ENCODE measurements around the gene USF2.

DNA sequence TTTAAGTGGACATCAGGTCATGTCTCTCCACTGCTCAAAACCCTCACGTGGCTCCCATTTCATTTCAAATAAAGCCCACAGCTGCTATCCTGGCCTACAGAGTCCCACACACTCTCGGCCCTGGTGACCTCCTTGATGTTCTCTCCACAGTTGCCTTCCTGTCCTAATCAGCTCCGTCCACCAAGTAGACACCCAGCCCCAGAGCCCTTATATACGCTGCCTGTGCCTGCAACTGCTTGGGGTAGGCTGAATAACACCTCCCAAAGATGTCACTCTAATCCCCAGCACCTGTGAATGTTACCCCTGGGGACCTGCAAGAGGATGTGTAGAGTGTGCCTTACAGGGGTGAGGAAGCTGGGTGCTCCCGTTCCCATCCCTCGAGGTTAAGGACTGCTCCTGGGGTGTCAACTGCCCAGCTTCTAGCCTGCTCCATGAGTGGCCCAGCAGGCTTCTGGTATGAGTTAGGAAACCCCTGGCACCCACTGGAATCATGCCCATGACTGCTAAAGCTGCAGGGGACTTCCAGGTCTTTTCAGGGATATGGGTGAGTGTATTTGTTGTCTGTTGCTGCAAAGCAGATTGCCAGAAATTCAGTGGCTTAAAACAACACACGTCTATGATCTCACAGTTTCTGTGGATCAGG is 46.3 kb upstream of the USF2 start:
- TF ChIP-seq, protein P1, sequence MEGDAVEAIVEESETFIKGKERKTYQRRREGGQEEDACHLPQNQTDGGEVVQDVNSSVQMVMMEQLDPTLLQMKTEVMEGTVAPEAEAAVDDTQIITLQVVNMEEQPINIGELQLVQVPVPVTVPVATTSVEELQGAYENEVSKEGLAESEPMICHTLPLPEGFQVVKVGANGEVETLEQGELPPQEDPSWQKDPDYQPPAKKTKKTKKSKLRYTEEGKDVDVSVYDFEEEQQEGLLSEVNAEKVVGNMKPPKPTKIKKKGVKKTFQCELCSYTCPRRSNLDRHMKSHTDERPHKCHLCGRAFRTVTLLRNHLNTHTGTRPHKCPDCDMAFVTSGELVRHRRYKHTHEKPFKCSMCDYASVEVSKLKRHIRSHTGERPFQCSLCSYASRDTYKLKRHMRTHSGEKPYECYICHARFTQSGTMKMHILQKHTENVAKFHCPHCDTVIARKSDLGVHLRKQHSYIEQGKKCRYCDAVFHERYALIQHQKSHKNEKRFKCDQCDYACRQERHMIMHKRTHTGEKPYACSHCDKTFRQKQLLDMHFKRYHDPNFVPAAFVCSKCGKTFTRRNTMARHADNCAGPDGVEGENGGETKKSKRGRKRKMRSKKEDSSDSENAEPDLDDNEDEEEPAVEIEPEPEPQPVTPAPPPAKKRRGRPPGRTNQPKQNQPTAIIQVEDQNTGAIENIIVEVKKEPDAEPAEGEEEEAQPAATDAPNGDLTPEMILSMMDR (conservative IDR thresholded peaks at IDR 0.05 in 1 of 2, IDR thresholded peaks at IDR 0.05 in 1 of 2; ENCODE audit: low read depth in 1 of 2, low read length in 2 of 2) = no peak
- no peak for TF ChIP-seq EZH2 (IDR thresholded peaks at IDR 0.05; ENCODE audit: low read length, missing control alignments)
